ENCODE data around the gene HUNK.

Gene HUNK

GRCh38 chr21:31967334-31967733 is 94.5 kb downstream of the HUNK start:
- no peak for FAIRE-seq

GRCh38 chr21:31972622-31973021 is 99.8 kb downstream of the HUNK start:
- no peak for FAIRE-seq

DNA sequence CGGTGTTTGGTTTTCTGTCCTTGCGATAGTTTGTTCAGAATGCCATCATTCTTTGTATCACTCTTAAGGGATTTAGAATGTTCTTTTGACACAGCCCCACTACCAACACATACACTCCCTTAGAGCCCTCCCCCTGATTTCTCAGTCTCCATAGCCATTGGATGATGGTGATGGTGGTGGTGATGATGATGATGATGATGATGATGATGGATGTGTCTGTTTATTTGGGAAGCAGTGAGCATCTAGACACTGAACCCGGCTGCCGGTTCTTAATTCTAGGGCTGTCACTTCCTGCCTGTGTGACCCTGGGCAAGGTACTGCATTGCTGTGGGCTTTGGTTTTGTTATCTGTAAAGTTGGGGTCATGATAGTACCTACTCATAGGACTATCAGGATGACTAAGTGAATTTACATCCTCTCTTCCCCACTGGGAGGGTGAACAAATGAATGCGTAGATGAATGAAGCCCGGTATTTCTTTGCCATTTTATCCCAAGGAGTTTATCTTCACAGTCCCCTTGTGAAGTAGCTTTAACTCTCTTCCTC is 100.7 kb downstream of the HUNK start:
- no peak for FAIRE-seq

DNA sequence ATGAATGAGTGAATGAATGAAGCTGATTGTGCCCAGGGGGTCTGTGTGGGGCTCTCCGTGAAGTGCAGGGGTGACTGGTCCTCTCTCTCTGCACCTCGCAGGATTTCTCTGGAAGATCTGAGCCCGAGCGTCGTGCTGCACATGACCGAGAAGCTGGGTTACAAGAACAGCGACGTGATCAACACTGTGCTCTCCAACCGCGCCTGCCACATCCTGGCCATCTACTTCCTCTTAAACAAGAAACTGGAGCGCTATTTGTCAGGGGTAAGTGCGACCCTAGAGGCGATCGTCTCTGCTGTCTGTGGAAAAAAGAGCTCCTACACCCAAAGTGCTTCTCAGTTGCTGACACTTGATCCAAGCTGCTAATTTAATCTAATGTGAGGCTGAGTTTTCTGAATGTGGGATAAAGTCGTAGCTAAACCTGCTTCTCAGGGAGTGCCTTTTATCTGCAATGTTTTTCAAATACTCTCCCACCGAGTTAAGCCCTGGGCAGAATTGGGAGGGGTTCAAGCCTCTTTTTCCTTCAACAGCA is 101.7 kb downstream of the HUNK start:
- FAIRE-seq, result no peak

DNA sequence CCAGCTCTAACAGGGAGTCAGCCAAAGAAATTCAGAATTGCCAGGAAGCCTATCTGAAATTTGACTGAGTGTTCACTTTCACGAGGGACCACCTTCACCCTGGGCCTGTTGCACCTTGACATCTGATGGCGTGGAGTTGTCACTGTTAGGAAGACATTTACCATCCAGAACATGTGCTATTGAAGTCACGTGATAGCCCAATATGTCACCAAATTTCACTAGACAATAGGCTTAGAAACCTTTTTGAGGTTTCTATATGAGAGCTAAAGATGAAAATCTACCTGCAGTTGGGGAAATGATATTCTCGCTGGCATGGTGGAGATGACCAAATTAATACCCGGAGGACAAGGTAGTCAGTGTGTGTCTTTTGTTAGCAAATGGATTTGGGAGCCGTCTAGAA is 102.7 kb downstream of the HUNK start:
- no peak for FAIRE-seq

DNA sequence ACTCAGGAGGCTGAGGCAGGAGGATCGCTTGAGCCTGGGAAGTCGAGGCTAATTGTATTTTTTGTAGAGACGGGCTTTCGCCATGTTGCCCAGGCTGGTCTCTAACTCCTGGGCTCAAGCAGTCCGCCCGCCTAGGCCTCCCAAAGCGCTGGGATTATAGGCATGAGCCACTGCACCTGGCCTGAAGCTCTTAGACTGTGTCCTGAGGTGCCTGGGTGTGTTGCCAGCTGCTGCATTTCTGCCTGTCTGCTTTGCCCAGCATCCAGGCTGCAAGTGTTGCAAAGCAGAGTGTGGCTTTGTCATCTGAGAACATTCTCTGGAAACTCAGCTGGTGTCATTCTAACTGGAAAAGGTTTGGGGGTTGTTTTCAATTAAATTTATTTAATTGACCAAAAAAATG is 105.0 kb downstream of the HUNK start:
- no peak for FAIRE-seq

DNA sequence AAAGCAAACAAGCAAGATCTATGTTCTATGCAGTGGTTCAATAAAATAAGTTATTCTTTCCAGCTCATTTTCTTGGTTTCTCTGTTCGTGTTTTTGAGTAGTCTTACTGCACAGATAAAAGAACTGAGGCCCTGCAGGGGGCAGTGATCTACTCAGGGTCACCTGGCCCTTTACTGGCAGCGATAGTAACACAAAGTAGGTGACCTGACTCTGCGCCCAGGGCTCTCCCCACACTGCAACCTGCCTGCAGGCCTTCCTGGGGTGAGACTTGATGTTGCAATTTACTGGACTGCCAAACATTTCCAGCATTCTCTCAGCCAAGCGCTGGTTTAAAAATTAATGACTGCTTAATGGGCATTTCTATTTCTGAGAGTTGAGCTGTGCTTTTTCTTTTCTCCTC is 110.3 kb downstream of the HUNK start:
- FAIRE-seq, result no peak

DNA sequence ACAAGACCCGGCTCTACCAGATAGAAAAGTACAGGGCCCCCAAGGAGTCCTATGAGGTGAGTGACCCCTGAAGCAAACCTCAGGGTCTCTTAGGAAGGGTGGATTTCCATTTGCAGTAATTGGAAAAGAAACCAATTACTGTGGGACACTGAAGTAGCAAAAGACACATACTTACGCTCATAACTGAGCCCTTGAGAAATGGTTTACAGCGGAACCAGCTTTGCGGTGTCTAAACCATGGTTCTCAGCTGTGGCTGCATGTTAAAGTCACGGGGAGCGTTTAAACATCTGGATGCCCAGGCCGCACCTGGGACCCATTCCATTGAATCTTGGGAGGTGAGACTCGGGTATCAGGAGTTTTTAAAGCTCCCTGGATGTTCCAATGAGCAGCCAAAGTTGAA is 110.7 kb downstream of the HUNK start:
- no peak for FAIRE-seq

- FAIRE-seq, result no peak
These were observed 112.6 kb downstream of the HUNK start for GRCh38 chr21:31985398-31985797.

- FAIRE-seq, result no peak
These were observed 113.4 kb downstream of the HUNK start for GRCh38 chr21:31986035-31986856.

GRCh38 chr21:31987696-31988095 is 114.9 kb downstream of the HUNK start:
- FAIRE-seq, result no peak

DNA sequence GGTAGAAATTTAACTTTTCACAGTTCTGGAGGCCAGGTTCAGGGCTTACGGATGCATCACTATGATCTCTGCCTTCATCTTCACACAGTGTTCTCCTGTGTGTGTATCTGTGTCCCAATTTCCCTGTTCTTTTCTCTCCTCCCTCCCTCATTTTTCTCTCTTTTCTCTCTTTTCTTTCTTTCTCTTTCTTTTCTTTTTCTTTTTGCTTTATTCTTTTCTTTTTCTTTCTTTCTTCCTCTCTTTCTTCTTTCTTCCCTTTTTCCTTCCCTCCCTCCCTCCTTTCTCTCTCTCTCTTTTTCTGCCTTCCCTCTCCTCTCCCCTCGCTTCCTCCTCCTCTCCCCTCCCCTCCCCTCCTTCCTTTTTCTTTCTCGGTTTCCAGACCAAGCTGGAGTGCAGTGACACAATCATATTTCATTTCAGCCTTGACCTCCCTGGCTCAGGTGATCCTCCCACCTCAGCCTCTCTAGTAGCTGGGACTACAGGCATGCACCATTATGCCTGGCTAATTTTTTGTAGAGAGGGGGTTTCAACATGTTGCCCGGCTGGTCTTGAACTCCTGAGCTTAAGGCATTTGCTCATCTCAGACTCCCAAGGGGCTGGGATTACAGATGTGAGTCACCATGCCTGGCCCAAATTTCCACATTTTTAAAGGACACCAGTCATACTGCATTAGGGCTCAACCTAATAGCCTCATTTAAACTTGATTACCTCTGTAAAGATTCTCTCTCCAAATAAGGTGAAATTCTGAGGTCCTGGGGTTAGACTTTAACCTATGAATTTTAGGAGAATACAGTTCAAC is 115.9 kb downstream of the HUNK start:
- no peak for FAIRE-seq

- FAIRE-seq, result no peak
These were observed 118.8 kb downstream of the HUNK start for GRCh38 chr21:31991356-31992331.

- FAIRE-seq, result no peak
These were observed 119.6 kb downstream of the HUNK start for GRCh38 chr21:31992391-31992790.

GRCh38 chr21:31993826-31994825 is 121.3 kb downstream of the HUNK start:
- FAIRE-seq, result no peak

DNA sequence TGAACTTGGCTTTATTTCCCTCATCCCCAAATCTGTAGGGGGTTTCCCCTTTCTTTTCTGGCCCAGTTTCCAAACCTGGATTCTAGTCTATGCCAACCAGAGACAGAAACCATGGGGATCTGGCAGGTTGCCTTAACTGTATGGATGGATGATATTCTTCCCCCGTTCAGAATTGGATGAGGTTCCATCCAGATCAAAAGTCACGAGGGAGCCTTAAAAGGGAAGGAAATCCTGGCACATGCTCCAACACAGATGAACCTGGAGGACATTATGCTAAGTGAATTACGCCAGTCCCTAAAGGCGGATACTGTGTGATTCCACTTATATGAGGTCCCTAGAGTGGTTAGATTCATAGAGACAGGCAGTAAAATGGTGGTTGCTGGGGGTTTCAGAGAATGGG is 124.4 kb downstream of the HUNK start:
- FAIRE-seq, result no peak

GRCh38 chr21:31999810-32000468 is 127.1 kb downstream of the HUNK start:
- FAIRE-seq, result no peak

DNA sequence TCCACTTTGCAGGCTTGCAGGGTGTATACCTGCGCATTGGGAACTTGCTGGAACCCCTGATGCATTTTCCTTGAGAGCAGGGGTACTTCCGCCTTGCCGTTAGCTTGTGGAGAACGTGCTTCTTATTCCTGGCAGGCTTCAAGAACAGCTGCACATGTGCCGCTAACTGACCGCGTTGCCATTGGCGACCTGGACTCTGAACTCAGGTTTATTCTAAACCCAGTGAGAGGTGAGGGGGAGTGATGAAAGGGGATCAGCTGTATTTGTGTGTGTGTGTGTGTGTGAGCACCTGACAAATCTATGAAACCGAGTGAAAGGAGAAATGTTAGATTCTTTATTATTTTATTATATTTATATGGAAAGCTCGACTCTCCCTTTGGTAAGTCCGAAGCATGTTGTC is 128.6 kb downstream of the HUNK start:
- no peak for FAIRE-seq

- no peak for FAIRE-seq
These were observed 130.6 kb downstream of the HUNK start for GRCh38 chr21:32003411-32003810.

GRCh38 chr21:32004291-32004690 is 131.5 kb downstream of the HUNK start:
- FAIRE-seq, result no peak
